ENCODE data around the gene VWF.

VWF gene

GRCh38 chr12:6074979-6075585 lies 49.4 kb downstream of the VWF start:
- DNase-seq: no peak

GRCh38 chr12:6074427-6074826 lies 50.0 kb downstream of the VWF start:
- no peak for DNase-seq

DNA sequence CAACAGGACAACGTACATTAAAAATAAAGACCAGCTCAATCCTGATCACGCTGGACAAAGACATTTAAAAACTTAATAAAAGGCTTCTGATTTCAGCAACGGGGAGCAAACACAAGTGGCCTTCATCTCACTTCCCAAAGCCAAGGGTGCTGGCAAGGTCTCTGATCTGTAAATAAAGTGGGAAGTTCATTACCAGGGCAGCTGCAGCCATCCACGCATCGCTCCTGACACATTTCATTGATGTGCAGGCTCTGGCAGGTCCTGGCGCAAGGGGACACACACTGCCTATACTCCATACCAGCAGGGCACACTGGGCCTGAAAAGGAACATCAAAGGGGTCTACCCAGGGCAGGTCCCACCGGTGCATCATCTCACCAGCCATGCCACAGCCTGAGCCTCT lies 51.0 kb downstream of the VWF start:
- DNase-seq: no peak

DNA sequence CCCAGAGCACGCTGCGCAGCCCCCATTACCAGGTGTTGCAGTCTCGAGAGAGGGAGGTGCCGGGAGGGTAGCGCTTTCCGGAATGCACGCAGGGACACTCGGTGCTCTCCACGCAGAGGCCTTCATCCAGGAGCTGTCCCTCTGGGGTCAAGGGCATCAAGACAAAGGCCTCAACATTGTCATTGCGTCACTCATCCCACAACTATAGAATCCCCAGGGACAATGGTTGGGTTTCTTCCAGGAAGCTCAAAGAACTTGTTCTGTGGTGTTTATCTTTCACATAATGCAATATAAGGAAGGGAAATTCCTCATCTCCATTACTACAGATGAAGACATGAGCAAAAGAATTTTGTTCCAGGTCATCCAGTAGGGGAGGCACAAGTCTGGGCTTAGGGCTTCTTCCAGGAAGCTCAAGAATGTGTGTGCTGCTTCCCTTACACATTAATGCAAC lies 52.1 kb downstream of the VWF start:
- DNase-seq: no peak

DNA sequence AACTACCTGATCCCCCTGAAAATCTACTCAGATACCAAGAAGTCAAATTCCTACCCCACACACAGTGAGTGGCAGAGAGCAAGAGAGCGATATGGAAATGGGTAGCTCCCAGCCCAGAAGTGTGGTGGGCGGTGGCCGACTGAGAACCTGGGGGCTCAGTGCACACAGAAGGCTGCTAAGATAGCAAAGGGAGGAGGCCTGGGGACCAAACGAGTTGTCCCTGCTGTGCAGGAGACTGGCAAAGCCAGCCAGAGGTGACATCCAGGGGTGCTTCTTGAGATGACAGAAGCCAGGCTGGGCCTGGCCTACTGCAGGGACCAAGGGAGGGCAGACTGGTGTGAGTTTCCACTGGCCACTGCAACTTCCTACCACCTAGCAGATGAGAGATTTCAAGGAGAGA lies 52.9 kb downstream of the VWF start:
- no peak for DNase-seq

- DNase-seq: no peak
These were observed 53.8 kb downstream of the VWF start for GRCh38 chr12:6070472-6071257.

DNA sequence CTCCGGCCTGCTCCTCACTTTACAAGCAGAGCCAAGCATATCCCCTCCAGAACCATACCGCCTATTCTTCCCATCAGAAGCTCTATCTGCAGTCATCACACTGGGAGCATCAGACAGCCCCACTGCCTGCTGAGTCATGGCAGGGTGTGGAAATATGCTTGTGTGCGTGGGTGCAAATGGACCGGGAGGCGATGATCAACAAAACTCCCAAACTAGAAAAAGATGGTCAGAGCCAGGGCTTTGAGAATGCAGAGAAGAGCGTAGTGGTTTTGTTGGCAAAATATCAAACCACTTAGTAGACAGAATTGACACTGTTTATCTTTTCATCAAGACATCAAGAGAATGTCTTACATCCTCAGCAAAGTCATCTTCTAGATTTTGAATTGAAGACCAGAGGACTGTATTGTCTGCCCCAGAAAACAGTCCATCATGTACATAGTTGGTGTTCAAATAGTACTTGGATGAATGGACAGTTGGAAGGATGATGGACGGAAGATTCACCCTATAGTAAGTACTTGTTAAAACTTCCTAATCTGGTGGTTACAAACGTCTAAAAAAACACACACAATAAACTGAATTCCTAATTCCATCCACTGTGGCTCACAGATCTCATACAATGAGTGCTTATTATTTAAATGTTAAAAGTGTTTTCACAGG lies 54.9 kb downstream of the VWF start:
- no peak for DNase-seq

DNA sequence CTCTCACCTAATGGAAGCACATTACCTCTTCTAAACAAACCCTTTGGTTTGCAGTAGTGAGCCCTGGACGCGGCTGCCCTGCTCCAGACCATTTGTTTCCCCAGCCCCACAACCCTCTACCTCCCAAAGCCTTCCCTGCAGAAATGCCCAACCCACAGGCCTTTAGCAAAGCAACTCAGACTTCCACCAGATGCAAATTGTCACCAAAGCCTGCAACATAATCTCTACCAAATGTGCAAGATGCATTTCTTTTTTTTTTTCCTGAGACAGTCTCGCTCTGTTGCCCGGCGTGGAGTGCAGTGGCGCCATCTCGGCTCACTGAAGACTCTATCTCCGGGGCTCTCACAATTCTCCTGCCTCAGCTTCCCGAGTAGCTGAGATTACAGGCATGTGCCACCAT lies 56.2 kb downstream of the VWF start:
- no peak for DNase-seq

DNA sequence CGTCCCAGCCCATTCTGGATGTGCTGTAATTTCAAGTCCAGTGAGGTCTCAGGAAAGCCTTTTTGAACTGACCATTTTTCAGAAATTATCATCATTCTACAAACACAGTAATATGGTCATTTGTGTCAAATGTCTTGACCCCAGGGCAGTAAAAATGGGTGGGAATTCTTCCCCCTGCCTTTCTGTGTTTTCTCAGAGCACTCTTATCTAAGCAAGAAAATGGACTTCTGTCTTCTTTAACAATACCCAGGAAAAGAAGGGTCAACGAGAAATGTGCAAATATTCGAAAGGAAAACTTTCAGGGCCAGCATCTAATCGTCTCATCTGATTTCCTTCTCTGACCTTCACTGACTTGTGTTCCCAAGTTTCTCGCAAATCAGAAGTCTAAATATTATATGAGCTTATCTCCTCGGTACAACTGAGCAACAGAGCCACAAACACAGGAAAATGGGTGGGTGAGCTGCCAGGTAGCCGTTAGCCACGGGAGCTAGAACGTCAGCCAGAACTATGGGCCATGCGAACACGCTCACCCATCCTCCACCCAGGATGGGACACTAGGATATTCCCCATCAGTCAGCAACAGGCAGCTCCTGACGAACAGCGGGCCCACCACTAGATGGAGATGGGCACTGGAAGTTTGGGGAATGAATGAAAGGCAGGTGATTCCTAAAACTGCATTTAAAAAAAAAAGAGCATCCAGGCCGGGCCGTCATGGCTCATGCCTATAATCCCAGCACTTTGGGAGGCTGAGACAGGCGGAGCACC lies 57.1 kb downstream of the VWF start:
- DNase-seq: no peak

GRCh38 chr12:6066651-6067050 lies 57.8 kb downstream of the VWF start:
- no peak for DNase-seq

GRCh38 chr12:6065863-6066199 lies 58.6 kb downstream of the VWF start:
- DNase-seq: no peak

DNA sequence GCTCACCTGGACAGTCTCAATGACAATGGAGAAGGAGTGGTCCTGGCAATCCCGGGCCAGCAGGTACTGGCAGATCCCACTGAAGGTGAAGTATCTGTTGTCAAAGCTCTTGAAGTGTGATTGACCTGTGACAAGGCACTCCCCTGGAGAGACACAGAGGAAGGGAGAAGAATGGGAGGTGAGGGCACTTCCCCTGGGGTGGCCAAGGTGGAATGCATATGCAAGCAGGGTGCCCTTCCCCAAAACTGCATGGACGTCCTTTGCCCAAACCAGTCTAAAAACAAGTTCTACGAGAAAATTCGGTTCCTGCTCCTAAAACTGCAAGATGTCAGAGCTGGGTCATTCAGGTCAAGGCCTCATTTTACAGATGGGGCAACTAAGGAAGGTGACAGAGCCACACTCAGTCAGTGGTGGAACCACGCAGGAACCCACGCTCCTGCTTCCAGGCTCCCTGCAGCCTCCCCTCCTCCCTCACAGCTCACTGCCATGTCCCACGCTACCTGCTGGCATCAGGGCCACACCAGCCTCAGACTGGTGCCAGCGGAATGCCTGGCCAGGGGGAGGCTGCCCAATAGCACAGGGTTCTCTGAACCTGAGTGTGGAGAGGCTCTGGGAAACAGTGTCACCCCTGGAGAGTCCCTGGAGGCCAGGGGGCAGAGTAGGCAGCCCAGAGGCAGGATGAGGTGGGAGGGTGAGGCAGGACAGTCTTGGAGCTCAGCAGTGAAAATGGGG lies 59.2 kb downstream of the VWF start:
- DNase-seq: no peak

DNA sequence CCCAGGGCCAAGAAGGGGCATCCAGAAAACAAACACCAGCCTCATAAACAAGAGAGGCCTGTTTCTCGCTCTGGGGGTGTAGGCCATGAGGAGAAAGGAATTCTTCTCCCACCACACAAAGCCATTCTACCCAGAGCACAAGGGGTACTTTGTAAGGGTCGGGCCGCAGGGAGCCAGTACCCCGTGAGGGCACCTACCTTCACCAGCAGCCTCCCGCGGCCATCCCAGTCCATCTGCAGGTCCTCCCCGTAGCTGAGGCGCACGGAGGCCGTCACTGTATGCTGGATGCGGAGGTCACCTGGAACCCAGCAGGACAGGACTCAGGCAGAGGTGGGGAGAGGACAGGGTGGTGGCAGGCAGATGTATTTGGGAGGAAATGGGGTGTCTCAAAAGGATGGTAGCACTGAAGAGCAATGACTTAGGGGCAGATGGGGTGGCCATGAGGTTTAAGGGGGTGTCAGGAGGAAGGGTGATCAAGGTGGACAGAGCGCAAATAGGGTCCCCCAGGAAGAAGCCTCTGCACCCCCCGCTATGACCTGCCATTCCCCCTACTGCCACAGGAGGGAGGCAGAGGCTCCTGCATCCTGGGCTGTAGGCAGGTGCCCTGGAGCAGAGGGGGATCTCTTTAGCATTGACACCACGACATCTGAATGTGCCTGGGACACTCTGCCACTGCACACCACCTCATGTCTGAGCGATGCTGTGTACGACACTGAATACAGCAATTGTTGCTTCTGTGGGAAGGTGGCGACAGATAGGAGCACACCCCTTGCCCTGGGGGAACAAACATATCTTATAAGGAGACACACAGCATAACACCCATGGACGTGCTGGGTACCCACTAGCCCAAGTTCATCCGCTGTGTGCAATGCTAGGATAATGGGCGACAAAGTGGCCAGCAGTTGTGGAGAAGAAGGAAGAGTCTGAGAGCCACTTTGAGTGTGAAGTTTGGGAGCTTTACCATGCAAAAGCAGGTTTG lies 61.4 kb downstream of the VWF start:
- DNase-seq: no peak

DNA sequence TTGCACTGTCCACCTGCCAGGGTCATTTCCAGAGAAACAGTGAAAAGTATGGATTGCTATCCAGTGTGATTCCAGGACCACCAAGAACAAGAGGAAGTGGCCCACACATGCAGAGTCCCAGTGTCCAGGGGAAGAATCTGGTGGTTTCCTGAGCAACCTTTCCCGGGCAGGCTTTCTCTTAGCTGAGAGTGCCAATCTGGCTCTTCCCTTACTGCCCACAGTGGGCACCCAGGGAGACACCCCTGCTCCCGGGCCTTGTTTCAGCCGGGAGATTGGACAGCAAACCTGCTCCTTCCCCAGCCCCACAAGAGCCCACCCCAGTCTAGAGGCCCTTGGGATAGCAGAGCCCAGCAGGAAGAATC lies 62.1 kb downstream of the VWF start:
- no peak for DNase-seq

GRCh38 chr12:6061660-6062059 lies 62.8 kb downstream of the VWF start:
- DNase-seq: no peak

DNA sequence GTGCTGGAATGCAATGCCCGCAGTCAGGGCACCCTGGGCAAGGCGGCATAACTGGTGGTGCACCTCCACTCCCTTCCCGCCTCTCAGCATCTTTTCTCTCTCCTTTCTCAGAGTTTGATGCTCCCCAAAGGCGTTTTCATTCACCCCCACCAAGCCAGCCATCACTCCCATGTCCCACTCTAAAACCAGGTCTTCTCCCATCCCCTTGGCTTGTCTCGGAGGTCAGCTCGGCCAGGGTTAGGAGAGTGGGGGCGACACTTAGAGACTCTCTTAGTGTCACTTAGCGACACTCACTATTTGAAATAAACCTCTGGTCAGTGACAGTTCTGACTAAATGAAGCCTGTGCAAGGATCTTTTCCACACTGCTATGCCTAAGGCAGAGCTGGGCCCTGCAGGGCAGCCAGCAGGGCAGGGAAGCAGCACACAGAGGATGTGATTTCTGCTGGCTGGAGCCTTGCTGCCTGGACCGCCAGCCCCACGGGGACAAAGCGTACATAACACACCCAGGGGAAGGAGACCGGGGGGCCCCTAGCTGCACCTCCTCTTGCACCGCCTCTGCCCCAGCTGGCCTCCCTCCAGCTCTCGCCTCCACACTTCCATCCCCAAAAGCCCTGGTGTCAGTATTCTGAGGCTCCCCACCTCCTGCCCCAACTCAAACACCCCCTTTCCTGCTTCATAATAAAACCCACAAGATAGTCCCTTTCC lies 64.5 kb downstream of the VWF start:
- no peak for DNase-seq

GRCh38 chr12:6059221-6059620 lies 65.2 kb downstream of the VWF start:
- no peak for DNase-seq

DNA sequence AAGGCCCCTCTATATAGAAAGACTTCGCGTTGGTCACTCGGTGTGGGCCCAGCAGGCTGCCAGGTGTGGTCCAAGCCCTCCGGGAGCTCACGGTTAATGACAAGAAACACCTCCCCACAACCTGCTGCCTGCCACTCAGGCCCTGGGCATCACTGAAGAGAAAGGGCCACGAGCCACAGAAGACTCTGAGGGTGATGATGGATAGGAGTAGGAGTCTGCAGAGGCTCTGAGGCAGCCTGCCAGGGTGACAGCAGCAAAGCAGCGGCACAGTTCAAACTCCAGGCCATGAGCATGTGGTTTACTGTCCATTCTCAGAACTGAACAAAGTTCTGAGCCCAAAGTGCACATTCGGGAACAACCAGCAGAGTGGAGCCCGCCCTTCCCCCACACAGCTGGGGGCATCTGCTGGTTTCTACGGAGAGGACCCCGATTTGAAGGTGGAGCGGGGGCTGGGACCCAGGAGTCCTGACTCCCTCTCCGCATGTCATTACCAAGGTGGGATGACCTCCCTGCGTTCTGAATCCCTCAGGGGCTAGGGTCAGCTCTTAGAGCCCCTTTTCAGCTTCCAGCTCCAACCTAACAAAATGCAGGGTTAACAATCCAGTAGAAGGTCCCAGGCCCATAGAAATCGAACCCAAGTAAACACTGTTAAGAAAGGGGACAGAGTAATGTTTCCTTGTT lies 65.8 kb downstream of the VWF start:
- no peak for DNase-seq

DNA sequence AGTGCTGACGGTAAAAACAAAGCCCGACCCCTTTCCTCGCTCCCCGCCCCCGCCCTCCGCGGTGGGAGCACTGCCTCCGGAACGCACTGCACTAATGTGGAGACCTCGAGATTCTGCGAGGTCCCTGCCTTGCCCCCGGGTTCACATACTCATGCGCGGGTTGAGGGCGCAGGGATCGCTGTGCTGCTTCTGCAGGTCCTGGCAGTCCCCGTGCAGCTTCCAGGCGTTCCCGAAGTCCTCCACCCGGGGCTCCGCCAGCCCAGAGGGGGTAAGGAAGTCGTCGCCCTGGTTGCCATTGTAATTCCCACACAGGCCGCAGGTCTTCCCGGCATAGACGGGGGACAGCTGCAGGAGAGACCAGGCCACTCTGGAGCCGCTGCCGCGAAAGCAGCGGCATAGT lies 66.8 kb downstream of the VWF start:
- DNase-seq: no peak
